BJ (cell line): ENCODE measurements around the gene VOPP1. TPM values are rescaled to one million over a fixed set of nuclear protein-coding genes. Genes with fewer than 3 reads are reported as not detected.
"Not testable (repeated sequence)": the region's sequence is repeated elsewhere in the genome, so short reads cannot be mapped to it uniquely, and the experiment has no call there.

Experiments used
- CTCF ChIA-PET: fragments of 350-600 bp; formaldehyde crosslinking; extraction: SDS; loops from one replicate; lab custom pipeline; 2021; ENCODE audit warnings: antibody characterized with exemption, inconsistent platforms; lab: Yijun Ruan, JAX
- POLR2A ChIA-PET: fragments of 300-600 bp; sonication (Branson Sonifier 250); formaldehyde crosslinking; extraction: SDS; loops from one replicate; lab custom pipeline; 2021; ENCODE audit warnings: antibody characterized with exemption; lab: Charles Lee
- DNase-seq: peaks from one replicate; pipeline ENCODE4 v3.0.0-alpha.2; 2011; ENCODE audit warnings: low read depth
- H3K27me3 ChIP-seq: 2 replicates; pipeline ENCODE4 v1.6.0; 2011; ENCODE audit warnings: low read length; ENCODE audit not compliant: control insufficient read depth, insufficient read depth
- H3K36me3 ChIP-seq: 2 replicates; pipeline ENCODE4 v1.5.1; 2011; ENCODE audit warnings: low read length; ENCODE audit not compliant: control insufficient read depth, insufficient read depth
- H3K4me3 ChIP-seq: 2 replicates; pipeline ENCODE4 v1.5.1; 2011; ENCODE audit warnings: low read depth, mild to moderate bottlenecking, control low read depth, low read length
- CTCF ChIP-seq: IDR thresholded peaks from 2 replicates; pipeline ENCODE4 v1.5.1; 2011; ENCODE audit warnings: low read depth, mild to moderate bottlenecking, control low read depth, inconsistent platforms, low read length, moderate library complexity; ENCODE audit not compliant: insufficient read depth
- polyA minus RNA-seq: library from RNA; depleted of rRNA, polyadenylated mRNA; stranded (reverse); fragments of >200 nt; gene quantifications from 2 replicates; pipeline ENCODE4 v1.2.3, GENCODE V29; 2011; rRNA and poly(A)+ RNA removed
- polyA plus RNA-seq: library from polyadenylated mRNA; depleted of rRNA; stranded (reverse); fragments of >200 nt; gene quantifications from 2 replicates; pipeline ENCODE4 v1.2.3, GENCODE V29; 2011; rRNA removed

The VOPP1 gene
- polyA plus RNA-seq (81.9 and 83.7 TPM in 2 replicates), polyA minus RNA-seq (77.1 and 93.2 TPM in 2 replicates)

GRCh38 chr7:55572378-55573233, at the start of gene VOPP1:
Gene VOPP1, minus strand, starts transcription at chr7:55572502. Its CDS starts 178 bp downstream, at chr7:55572324.
- Histone ChIP-seq H3K4me3 (peak within 1 kb of the TSS; percentile 79), H3K27me3 (no peaks in the 10 kb centered on the region), H3K36me3 (no peaks in the 10 kb centered on the region)
- no peak for TF ChIP-seq CTCF
- POLR2A ChIA-PET, result no interaction called here
- no peak for DNase-seq
- CTCF ChIA-PET, result interaction anchor here (0.6 to 2.2 kb wide), 3 partner anchors 15 to 529 kb away, joined by 3 to 10 read pairs (median 3); no protein-coding TSS in a partner anchor

- no peak for TF ChIP-seq CTCF
- no peak overlapping the region for H3K4me3 ChIP-seq
- no peak for DNase-seq
- CTCF ChIA-PET, result no interaction called here
- POLR2A ChIA-PET, result no interaction called here
- no peaks in the 10 kb centered on the region for H3K27me3 ChIP-seq
- H3K36me3 ChIP-seq, result no peaks in the 10 kb centered on the region
These were observed 46.6 kb upstream of the VOPP1 start for GRCh38 chr7:55618913-55619312.

- DNase-seq, POLR2A ChIA-PET, H3K36me3 ChIP-seq, H3K4me3 ChIP-seq, H3K27me3 ChIP-seq: not testable (repeated sequence)
- CTCF ChIA-PET, result interaction anchor here (0.8 kb wide), 1 partner anchor 342 kb away, joined by 3 read pairs; no protein-coding TSS in a partner anchor
These were observed 42.2 kb upstream of the VOPP1 start for GRCh38 chr7:55614365-55615064.

GRCh38 chr7:55609726-55610125, 37.4 kb upstream of the VOPP1 start:
- H3K36me3 ChIP-seq, POLR2A ChIA-PET, DNase-seq, H3K4me3 ChIP-seq, CTCF ChIA-PET, H3K27me3 ChIP-seq: not testable (repeated sequence)

- H3K27me3 ChIP-seq, H3K4me3 ChIP-seq, POLR2A ChIA-PET, DNase-seq, H3K36me3 ChIP-seq: not testable (repeated sequence)
- CTCF ChIA-PET, result interaction anchor here (1.7 kb wide), 1 partner anchor 9 kb away, joined by 4 read pairs; no protein-coding TSS in a partner anchor
These were observed 33.4 kb upstream of the VOPP1 start for GRCh38 chr7:55605661-55606060.

- POLR2A ChIA-PET, result not testable (repeated sequence)
- CTCF ChIA-PET, result interaction anchor here (0.6 to 3.7 kb wide), 11 partner anchors 11 to 321 kb away, joined by 3 to 16 read pairs (median 4); no protein-coding TSS in a partner anchor
These were observed 25.7 kb upstream of the VOPP1 start for GRCh38 chr7:55597944-55598499.

GRCh38 chr7:55597214-55597739, 25.0 kb upstream of the VOPP1 start:
- H3K36me3 ChIP-seq, result not testable (repeated sequence)

More at GRCh38 chr7:55597944-55598499, 25.7 kb upstream of the VOPP1 start:
- not testable (repeated sequence) for H3K4me3 ChIP-seq, H3K27me3 ChIP-seq, DNase-seq, H3K36me3 ChIP-seq
- TF ChIP-seq CTCF, result peak; percentile 50

More at GRCh38 chr7:55597214-55597739, 25.0 kb upstream of the VOPP1 start:
- H3K27me3 ChIP-seq, DNase-seq, H3K4me3 ChIP-seq, POLR2A ChIA-PET: not testable (repeated sequence)
- CTCF ChIA-PET, result interaction anchor here (0.6 to 3.7 kb wide), 11 partner anchors 11 to 1017 kb away, joined by 3 to 16 read pairs (median 5); no protein-coding TSS in a partner anchor
